Tibial artery (tissue), 4 donors: ENCODE results near the gene N4BP3.

Source experiments
- DNase-seq, 2 donors: peaks; one replicate each; pipeline ENCODE4 v3.0.0-alpha.2; 2019
- H3K27ac ChIP-seq, 2 donors: fragments of 200-600 bp; sonication (generic) in 1 of 2; 1 replicate in 1 of 2; 2 replicates in 1 of 2; pipeline ENCODE4 v1.5.1; 2018 to 2019; ENCODE audit warnings: mild to moderate bottlenecking in 1 of 2
- H3K27me3 ChIP-seq, 2 donors: fragments of 200-600 bp; sonication (generic) in 1 of 2; one replicate each; pipeline versions ENCODE4 v1.5.1 to v1.6.0; 2016 to 2019
- H3K36me3 ChIP-seq, 3 donors: fragments of 200-600 bp; sonication (generic) in 2 of 3; one replicate each; pipeline ENCODE4 v1.5.1; 2016 to 2019; ENCODE audit warnings: mild to moderate bottlenecking in 2 of 3
- H3K4me1 ChIP-seq, 4 donors: fragments of 200-600 bp; sonication (generic) in 2 of 4; 1 replicate in 3 of 4; 2 replicates in 1 of 4; pipeline ENCODE4 v1.5.1; 2016 to 2019
- H3K4me3 ChIP-seq, 2 donors: fragments of 200-600 bp; sonication (generic) in 1 of 2; 1 replicate in 1 of 2; 2 replicates in 1 of 2; pipeline ENCODE4 v1.5.1; 2018 to 2019; ENCODE audit warnings: mild to moderate bottlenecking in 2 of 2
- H3K9me3 ChIP-seq, 3 donors: fragments of 200-600 bp; sonication (generic) in 1 of 3; one replicate each; pipeline ENCODE4 v1.5.1; 2016 to 2019
- intact Hi-C: fragments of 100-400 bp; cut with DNase I; formaldehyde crosslinking; loops from one replicate; pipeline ENCODE4 v1.15.0; 2023; ENCODE audit warnings: low total_unique reads
- TF ChIP-seq, protein P1 (sequence below), 2 experiments: fragments of 200-600 bp in 1 of 2; fragments of 450-650 bp in 1 of 2; IDR thresholded peaks; one replicate each; pipeline ENCODE4 v1.5.1; 2017 to 2019; ENCODE audit warnings: antibody characterized with exemption in 2 of 2, mild to moderate bottlenecking in 1 of 2, moderate library complexity in 1 of 2

The N4BP3 gene

DNA sequence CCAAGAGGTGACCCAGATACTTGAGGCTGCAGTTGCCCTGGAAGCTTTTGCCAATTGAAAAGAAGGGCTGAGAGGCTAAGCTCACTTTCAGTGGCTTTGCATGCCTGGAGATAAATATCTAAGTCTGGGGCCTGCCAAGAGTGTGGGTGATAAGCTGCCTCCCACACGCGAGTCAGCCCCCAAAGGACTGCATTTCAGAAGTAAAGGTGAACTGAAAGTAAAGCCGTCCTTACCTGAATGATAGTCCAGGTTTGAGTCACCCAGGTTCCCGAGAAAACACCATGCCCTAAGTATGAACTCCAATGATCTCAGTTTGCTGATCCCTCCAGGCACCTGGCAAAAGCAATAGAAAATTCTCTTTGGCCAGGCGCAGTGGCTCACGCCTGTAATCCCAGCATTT lies 22.5 kb upstream of the N4BP3 start:
- Histone ChIP-seq H3K27ac (no peak overlapping the region), H3K9me3 (peaks cover 0 to 14% (median 0%) of the 10 kb centered on the region in 3 donors), H3K4me3 (no peak overlapping the region), H3K4me1 (no peaks in the 10 kb centered on the region), H3K27me3 (peaks cover 0 to 26% of the 10 kb centered on the region in 2 donors), H3K36me3 (no peaks in the 10 kb centered on the region)
- intact Hi-C loops = no loop called here
- no peak for DNase-seq
- TF ChIP-seq, protein P1, sequence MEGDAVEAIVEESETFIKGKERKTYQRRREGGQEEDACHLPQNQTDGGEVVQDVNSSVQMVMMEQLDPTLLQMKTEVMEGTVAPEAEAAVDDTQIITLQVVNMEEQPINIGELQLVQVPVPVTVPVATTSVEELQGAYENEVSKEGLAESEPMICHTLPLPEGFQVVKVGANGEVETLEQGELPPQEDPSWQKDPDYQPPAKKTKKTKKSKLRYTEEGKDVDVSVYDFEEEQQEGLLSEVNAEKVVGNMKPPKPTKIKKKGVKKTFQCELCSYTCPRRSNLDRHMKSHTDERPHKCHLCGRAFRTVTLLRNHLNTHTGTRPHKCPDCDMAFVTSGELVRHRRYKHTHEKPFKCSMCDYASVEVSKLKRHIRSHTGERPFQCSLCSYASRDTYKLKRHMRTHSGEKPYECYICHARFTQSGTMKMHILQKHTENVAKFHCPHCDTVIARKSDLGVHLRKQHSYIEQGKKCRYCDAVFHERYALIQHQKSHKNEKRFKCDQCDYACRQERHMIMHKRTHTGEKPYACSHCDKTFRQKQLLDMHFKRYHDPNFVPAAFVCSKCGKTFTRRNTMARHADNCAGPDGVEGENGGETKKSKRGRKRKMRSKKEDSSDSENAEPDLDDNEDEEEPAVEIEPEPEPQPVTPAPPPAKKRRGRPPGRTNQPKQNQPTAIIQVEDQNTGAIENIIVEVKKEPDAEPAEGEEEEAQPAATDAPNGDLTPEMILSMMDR (IDR thresholded peaks at IDR 0.05) = no peak

DNA sequence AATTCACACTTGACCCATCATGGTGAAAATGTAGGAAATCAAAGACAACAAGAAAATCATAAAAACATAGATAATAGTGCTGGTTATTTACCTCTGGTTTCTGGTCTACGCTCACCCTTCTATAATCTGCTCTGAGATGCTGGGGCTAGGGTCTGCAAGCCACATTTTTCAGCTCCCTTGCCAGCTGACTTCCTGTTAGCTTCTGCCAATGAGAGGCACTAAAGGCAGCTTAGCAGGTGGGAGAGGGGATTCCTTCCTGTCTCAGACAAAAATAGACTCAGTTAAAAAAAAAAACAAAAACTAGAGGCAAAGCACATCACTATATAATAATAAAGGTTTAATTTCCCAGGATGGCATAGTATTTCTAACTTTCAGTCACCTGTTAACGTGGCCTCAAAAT lies 20.2 kb upstream of the N4BP3 start:
- intact Hi-C loops = no loop called here
- Histone ChIP-seq H3K4me3 (no peak overlapping the region), H3K9me3 (peaks cover 0 to 14% (median 0%) of the 10 kb centered on the region in 3 donors), H3K27ac (no peak overlapping the region), H3K36me3 (no peaks in the 10 kb centered on the region), H3K4me1 (no peaks in the 10 kb centered on the region), H3K27me3 (peaks cover 0 to 19% of the 10 kb centered on the region in 2 donors)
- TF ChIP-seq, protein P1 (IDR thresholded peaks at IDR 0.05) = no peak
- DNase-seq = no peak

DNA sequence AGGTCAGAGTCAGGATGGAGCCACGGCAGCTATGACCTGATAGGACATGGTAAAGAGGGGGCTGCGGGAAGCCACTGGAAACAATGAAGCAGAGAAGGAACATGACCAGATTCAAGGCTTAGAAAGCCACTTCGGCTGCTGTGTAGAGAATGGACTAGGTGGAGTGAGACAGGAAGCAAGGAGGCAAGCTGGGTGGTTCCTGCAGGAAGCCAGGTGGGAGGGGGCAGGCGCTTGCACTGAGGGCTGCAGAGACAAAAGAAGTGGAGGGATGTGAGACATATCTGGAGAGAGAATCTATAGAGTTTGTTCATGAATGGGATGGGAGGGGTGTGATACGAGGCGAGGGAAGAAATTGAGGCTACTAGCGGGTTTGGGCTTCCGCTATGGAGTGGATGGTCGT lies 19.0 kb upstream of the N4BP3 start:
- peaks cover 0 to 8% of the 10 kb centered on the region in 2 donors for H3K27me3 ChIP-seq
- H3K9me3 ChIP-seq = peaks cover 0 to 14% (median 0%) of the 10 kb centered on the region in 3 donors
- H3K4me1 ChIP-seq = no peaks in the 10 kb centered on the region
- TF ChIP-seq, protein P1 (IDR thresholded peaks at IDR 0.05) = no peak
- DNase-seq = no peak
- H3K36me3 ChIP-seq = no peaks in the 10 kb centered on the region
- H3K27ac ChIP-seq = no peak overlapping the region
- intact Hi-C loops = no loop called here
- no peak overlapping the region for H3K4me3 ChIP-seq

DNA sequence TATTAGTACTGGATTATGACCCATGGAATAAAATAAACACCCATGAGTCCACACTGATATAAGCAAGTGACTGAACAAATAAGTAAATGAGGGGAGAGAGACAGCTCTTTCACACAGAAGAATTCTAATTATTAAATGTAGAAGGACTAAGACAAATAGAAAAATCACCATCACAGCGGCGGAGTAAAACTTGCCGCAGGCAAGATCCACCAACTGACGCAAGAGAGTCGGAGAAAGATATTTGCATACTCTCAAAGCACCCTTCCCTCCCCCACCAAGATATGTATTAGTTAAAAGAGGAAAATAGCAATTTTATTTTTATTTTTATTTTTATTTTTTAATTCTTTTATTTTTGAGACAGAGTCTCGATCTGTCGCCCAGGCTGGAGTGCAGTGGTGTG lies 14.6 kb upstream of the N4BP3 start:
- no peak overlapping the region for H3K4me3 ChIP-seq
- intact Hi-C loops = no loop called here
- no peaks in the 10 kb centered on the region for H3K36me3 ChIP-seq
- no peaks in the 10 kb centered on the region for H3K9me3 ChIP-seq
- no peak for DNase-seq
- TF ChIP-seq, protein P1 (IDR thresholded peaks at IDR 0.05) = no peak
- H3K27ac ChIP-seq = no peak overlapping the region
- H3K27me3 ChIP-seq = peaks cover 0 to 5% of the 10 kb centered on the region in 2 donors
- H3K4me1 ChIP-seq = no peaks in the 10 kb centered on the region

DNA sequence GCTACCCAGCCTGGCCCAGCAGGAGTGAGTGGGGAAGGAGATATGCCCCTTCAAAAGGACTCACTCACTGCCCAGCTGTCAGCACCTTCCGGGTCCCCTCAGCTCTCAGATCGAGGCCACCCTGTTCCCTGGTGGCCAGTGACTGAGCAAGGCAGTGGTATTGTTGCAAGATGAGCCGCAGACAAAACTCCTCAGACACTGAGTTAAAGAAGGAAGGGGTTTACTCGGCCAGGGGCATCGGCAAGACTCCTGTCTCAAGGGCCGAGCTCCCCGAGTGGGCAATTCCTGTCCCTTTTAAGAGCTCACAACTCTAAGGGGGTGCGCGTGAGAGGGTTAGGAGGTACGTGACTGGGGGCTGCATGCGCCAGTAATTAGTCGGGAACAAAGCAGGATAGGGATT lies 9.7 kb upstream of the N4BP3 start:
- Histone ChIP-seq H3K36me3 (no peaks in the 10 kb centered on the region), H3K4me3 (no peak overlapping the region), H3K27me3 (peaks cover 0 to 14% of the 10 kb centered on the region in 2 donors), H3K27ac (no peak overlapping the region), H3K9me3 (no peaks in the 10 kb centered on the region), H3K4me1 (peaks cover 0 to 11% (median 0%) of the 10 kb centered on the region in 4 donors)
- TF ChIP-seq, protein P1 (IDR thresholded peaks at IDR 0.05) = no peak
- no peak for DNase-seq
- intact Hi-C loops = no loop called here

DNA sequence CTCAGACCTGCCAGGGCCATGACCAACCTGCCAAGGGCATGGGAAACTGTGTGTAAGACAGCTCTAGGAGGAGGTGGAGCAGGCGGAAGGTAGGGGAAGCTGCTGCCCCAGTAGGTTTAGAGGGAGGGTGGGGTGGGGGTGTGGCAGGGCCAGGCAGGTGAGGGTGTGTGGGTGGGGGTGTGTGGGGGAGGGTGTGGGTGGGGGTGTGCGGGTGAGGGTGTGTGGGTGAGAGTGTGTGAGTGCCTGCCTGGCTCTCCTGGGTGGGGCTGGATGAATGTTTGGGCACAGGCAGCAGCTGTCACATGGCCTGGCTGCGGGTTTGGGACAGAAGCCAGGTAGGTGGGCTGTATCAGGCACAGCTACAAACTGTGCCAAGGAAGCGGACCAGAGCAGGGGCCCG lies 8.8 kb upstream of the N4BP3 start:
- H3K4me3 ChIP-seq = no peak overlapping the region
- TF ChIP-seq, protein P1 (IDR thresholded peaks at IDR 0.05) = no peak
- no peaks in the 10 kb centered on the region for H3K36me3 ChIP-seq
- intact Hi-C loops = no loop called here
- no peak for DNase-seq
- H3K27ac ChIP-seq = no peak overlapping the region
- H3K27me3 ChIP-seq = peaks cover 0 to 14% of the 10 kb centered on the region in 2 donors
- peaks cover 0 to 18% (median 0%) of the 10 kb centered on the region in 4 donors for H3K4me1 ChIP-seq
- H3K9me3 ChIP-seq = no peaks in the 10 kb centered on the region
